Raji (cell line): ENCODE data around the gene STAT5A.

Experiments
- POLR2A ChIP-seq: IDR thresholded peaks from 2 replicates; pipeline ENCODE4 v1.6.1; 2011; ENCODE audit warnings: low read depth, low read length, control low read depth; ENCODE audit not compliant: insufficient read depth

STAT5A gene

GRCh38 chr17:42311240-42312034 is 23.1 kb downstream of the STAT5A start:
- TF ChIP-seq POLR2A: no peak

GRCh38 chr17:42312035-42312284 is 23.7 kb downstream of the STAT5A start:
- TF ChIP-seq POLR2A: no peak

- TF ChIP-seq POLR2A: no peak
Observed at GRCh38 chr17:42312285-42313130, 24.2 kb downstream of the STAT5A start.

GRCh38 chr17:42313389-42313772 is 25.1 kb downstream of the STAT5A start:
- TF ChIP-seq POLR2A: no peak

GRCh38 chr17:42313773-42314566 is 25.7 kb downstream of the STAT5A start:
- no peak for TF ChIP-seq POLR2A

GRCh38 chr17:42315402-42316156 is 27.3 kb downstream of the STAT5A start:
- TF ChIP-seq POLR2A: no peak

GRCh38 chr17:42316755-42317154 is 28.5 kb downstream of the STAT5A start:
- TF ChIP-seq POLR2A: no peak

GRCh38 chr17:42317266-42317845 is 29.1 kb downstream of the STAT5A start:
- no peak for TF ChIP-seq POLR2A

GRCh38 chr17:42321555-42321954 is 33.3 kb downstream of the STAT5A start:
- no peak for TF ChIP-seq POLR2A

GRCh38 chr17:42322382-42323267 is 34.3 kb downstream of the STAT5A start:
- TF ChIP-seq POLR2A: no peak

- TF ChIP-seq POLR2A: no peak
Observed at GRCh38 chr17:42323268-42323773, 35.0 kb downstream of the STAT5A start.

- no peak for TF ChIP-seq POLR2A
Observed at GRCh38 chr17:42325026-42325425, 36.7 kb downstream of the STAT5A start.
